ENCODE data around the gene ARHGAP24. TPM values are rescaled to one million over a fixed set of nuclear protein-coding genes. Genes with fewer than 3 reads are reported as not detected.

The ARHGAP24 gene
- total RNA-seq, 1 experiment from 2014 or later, result 17.4 TPM

- no peak for DNase-seq (ENCODE audit: low read depth, low spot score)
- ATAC-seq, result no peak
- Histone ChIP-seq H3K27ac (ENCODE audit: low read length) (0 out of 2 replicates have a peak overlapping the region, but pooled peaks have one; percentile 29), H3K27me3 (ENCODE audit: control insufficient read depth, insufficient read depth, low read length) (no peaks in the 10 kb centered on the region), H3K36me3 (ENCODE audit: control insufficient read depth, insufficient read depth, low read length) (no peaks in the 10 kb centered on the region), H3K9me3 (ENCODE audit: control insufficient read depth, insufficient read depth, low read depth, low read length) (peaks cover 3% of the 10 kb centered on the region; the same call in 1 of the 2 replicates), H3K4me3 (ENCODE audit: low read depth in 2 of 2, low read length in 2 of 2) (no peak overlapping the region), H3K4me1 (ENCODE audit: control insufficient read depth, insufficient read depth, low read length) (no peaks in the 10 kb centered on the region)
- CTCF ChIA-PET, result no interaction called here
- no peak for TF ChIP-seq POLR2AphosphoS5 (IDR thresholded peaks at IDR 0.05; ENCODE audit: low read depth, low read length)
- TF ChIP-seq TCF7L2 (IDR thresholded peaks at IDR 0.05; ENCODE audit: low read depth, low read length), result no peak
- TF ChIP-seq SIN3A (IDR thresholded peaks at IDR 0.05; ENCODE audit: borderline replicate concordance, insufficient read depth, low read depth, low read length), result no peak
- no peak for TF ChIP-seq CTCF (IDR thresholded peaks at IDR 0.05)
- TF ChIP-seq, protein P1, sequence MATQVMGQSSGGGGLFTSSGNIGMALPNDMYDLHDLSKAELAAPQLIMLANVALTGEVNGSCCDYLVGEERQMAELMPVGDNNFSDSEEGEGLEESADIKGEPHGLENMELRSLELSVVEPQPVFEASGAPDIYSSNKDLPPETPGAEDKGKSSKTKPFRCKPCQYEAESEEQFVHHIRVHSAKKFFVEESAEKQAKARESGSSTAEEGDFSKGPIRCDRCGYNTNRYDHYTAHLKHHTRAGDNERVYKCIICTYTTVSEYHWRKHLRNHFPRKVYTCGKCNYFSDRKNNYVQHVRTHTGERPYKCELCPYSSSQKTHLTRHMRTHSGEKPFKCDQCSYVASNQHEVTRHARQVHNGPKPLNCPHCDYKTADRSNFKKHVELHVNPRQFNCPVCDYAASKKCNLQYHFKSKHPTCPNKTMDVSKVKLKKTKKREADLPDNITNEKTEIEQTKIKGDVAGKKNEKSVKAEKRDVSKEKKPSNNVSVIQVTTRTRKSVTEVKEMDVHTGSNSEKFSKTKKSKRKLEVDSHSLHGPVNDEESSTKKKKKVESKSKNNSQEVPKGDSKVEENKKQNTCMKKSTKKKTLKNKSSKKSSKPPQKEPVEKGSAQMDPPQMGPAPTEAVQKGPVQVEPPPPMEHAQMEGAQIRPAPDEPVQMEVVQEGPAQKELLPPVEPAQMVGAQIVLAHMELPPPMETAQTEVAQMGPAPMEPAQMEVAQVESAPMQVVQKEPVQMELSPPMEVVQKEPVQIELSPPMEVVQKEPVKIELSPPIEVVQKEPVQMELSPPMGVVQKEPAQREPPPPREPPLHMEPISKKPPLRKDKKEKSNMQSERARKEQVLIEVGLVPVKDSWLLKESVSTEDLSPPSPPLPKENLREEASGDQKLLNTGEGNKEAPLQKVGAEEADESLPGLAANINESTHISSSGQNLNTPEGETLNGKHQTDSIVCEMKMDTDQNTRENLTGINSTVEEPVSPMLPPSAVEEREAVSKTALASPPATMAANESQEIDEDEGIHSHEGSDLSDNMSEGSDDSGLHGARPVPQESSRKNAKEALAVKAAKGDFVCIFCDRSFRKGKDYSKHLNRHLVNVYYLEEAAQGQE (IDR thresholded peaks at IDR 0.05; ENCODE audit: insufficient read depth in 1 of 2, low read depth in 2 of 2, low read length in 1 of 2), result no peak
- in situ Hi-C loops (cut with HindIII; ENCODE audit: low pct_unique_long_range_greater_than_20kb, low sequenced_read_pairs), result no loop called here
- POLR2A ChIA-PET, result no interaction called here
- intact Hi-C loops (cut with micrococcal nuclease; ENCODE audit: unreplicated experiment), result no loop called here
- no TSS peak for BruUV-seq (replicated peaks)
Observed at GRCh38 chr4:85556283-85556682, 81.3 kb downstream of the ARHGAP24 start.

DNA sequence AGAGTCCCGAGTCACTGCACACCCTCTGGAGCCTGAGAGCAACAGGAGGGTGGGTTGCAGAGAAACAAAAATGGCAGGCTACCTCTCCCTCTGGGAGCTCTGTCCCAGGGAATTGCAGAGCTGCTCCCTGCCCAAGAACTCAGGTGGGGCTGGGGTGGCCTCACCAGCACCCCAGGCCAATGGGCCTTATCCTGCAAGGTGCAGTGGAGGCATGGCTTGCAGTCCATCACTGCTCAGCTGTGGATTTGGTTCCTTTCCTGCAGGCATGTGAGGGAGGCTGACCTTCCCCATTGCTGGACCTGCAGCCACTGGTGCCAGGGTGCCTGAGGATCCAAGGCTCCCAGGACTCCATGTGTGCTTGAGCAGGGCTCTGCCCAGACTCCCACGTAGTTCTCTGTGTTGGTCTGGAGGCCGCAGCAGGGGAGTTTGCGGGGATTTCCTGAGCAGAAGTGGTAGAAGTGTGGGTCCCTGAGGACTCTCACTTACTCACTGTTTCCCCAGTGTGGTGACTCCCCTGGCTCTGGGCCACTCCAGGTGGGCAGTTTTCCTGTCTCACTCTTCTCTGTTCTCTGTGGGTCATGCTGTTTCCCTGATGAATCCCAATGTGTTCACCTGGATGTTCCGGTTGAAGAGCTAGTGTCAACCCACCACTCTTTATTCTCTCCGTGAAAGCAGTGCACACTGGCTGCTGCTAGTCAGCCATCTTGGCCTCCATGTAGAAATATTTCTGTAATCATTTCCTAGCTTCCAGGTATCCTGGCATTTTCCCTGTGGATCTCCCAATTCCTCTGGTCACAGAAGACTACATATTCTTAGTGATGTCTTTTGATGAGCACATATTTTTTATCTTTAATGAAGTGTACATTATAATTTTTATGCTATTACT lies 82.3 kb downstream of the ARHGAP24 start:
- Histone ChIP-seq H3K4me1 (ENCODE audit: control insufficient read depth, insufficient read depth, low read length) (no peaks in the 10 kb centered on the region), H3K27me3 (ENCODE audit: control insufficient read depth, insufficient read depth, low read length) (no peaks in the 10 kb centered on the region), H3K4me3 (ENCODE audit: low read depth in 2 of 2, low read length in 2 of 2) (no peak overlapping the region), H3K36me3 (ENCODE audit: control insufficient read depth, insufficient read depth, low read length) (no peaks in the 10 kb centered on the region), H3K27ac (ENCODE audit: low read length) (no peak overlapping the region; the same call in 1 of the 2 replicates), H3K9me3 (ENCODE audit: control insufficient read depth, insufficient read depth, low read depth, low read length) (peaks cover 3% of the 10 kb centered on the region; the same call in 1 of the 2 replicates)
- in situ Hi-C loops (cut with HindIII; ENCODE audit: low pct_unique_long_range_greater_than_20kb, low sequenced_read_pairs) (no loop called here), intact Hi-C loops (cut with micrococcal nuclease; ENCODE audit: unreplicated experiment) (no loop called here)
- CTCF ChIA-PET, result no interaction called here
- POLR2A ChIA-PET, result no interaction called here
- DNase-seq (ENCODE audit: low read depth, low spot score), result no peak
- no peak for ATAC-seq
- TF ChIP-seq SIN3A (IDR thresholded peaks at IDR 0.05; ENCODE audit: borderline replicate concordance, insufficient read depth, low read depth, low read length) (no peak), POLR2AphosphoS5 (IDR thresholded peaks at IDR 0.05; ENCODE audit: low read depth, low read length) (no peak)
- TF ChIP-seq, protein P1 (IDR thresholded peaks at IDR 0.05; ENCODE audit: insufficient read depth in 1 of 2, low read depth in 2 of 2, low read length in 1 of 2), result no peak
- no TSS peak for BruUV-seq (replicated peaks)
